H1 (cell line): ENCODE data around the gene MCF2L2. TPM values are rescaled to one million over a fixed set of nuclear protein-coding genes. Genes with fewer than 3 reads are reported as not detected.

Experiments used
- CTCF ChIA-PET: fragments of 300-600 bp; sonication (Branson Sonifier 250); formaldehyde crosslinking; loops from one replicate; lab custom pipeline; 2021; ENCODE audit not compliant: partially characterized antibody; lab: Charles Lee
- POLR2A ChIA-PET: fragments of 300-600 bp; sonication (Branson Sonifier 250); formaldehyde crosslinking; loops from one replicate; lab custom pipeline; 2021; ENCODE audit warnings: inconsistent platforms; ENCODE audit not compliant: partially characterized antibody; lab: Charles Lee
- DNase-seq, 2 experiments: peaks; one replicate each; pipeline versions ENCODE4 v3.0.0 to v3.0.0-alpha.2; 2010 to 2022; ENCODE audit warnings: low spot score in 2 of 2, low read depth in 1 of 2, mixed read lengths in 1 of 2
- FAIRE-seq: peaks from 2 replicates; lab custom pipeline; 2011; peaks lifted over from hg19 to GRCh38; lab: Jason Lieb, UNC
- H2AFZ ChIP-seq: 2 replicates; pipeline ENCODE4 v1.8.1; 2012; ENCODE audit warnings: low read length, inconsistent platforms
- H2AK5ac ChIP-seq: 2 replicates; pipeline ENCODE4 v1.6.1; 2013; ENCODE audit warnings: low read depth, low read length
- H2BK120ac ChIP-seq: replicated peaks from 2 replicates; pipeline ENCODE3; 2013; ENCODE audit warnings: low read depth, low read length, inconsistent platforms
- H2BK12ac ChIP-seq: 2 replicates; pipeline ENCODE4 v1.6.1; 2013; ENCODE audit warnings: low read depth, low read length
- H2BK15ac ChIP-seq: 2 replicates; pipeline ENCODE4 v1.6.1; 2013; ENCODE audit warnings: low read length
- H2BK20ac ChIP-seq: 2 replicates; pipeline ENCODE4 v1.6.1; 2013; ENCODE audit warnings: low read length
- H2BK5ac ChIP-seq: 2 replicates; pipeline ENCODE4 v1.6.1; 2013; ENCODE audit warnings: low read depth, low read length
- H3K14ac ChIP-seq: 2 replicates; pipeline ENCODE4 v1.6.1; 2013; ENCODE audit warnings: inconsistent platforms; ENCODE audit not compliant: insufficient read length
- H3K18ac ChIP-seq: 2 replicates; pipeline ENCODE4 v1.6.1; 2013; ENCODE audit warnings: low read length; ENCODE audit errors: extremely low read depth
- H3K23ac ChIP-seq: 2 replicates; pipeline ENCODE4 v1.6.1; 2013; ENCODE audit warnings: inconsistent platforms; ENCODE audit not compliant: insufficient read length
- H3K23me2 ChIP-seq: 2 replicates; pipeline ENCODE4 v1.6.1; 2013; ENCODE audit warnings: low read depth, low read length
- H3K27ac ChIP-seq: 2 replicates; pipeline ENCODE4 v1.6.1; 2011; ENCODE audit warnings: low read depth, low read length, inconsistent platforms
- H3K27me3 ChIP-seq, 4 experiments: replicated peaks in 1 of 4; 1 replicate in 1 of 4; 2 replicates in 3 of 4; pipeline versions ENCODE4 v1.6.1 to v1.8.1; 2011 to 2013; ENCODE audit warnings: low read length in 3 of 4, mild to moderate bottlenecking in 3 of 4, inconsistent platforms in 2 of 4, mixed read lengths in 2 of 4, moderate library complexity in 1 of 4; ENCODE audit not compliant: control insufficient read depth in 3 of 4, insufficient read depth in 3 of 4; ENCODE audit errors: extremely low read depth in 1 of 4
- H3K36me3 ChIP-seq, 4 experiments: 2 replicates each; pipeline versions ENCODE4 v1.6.1 to v1.8.1; 2011 to 2013; ENCODE audit warnings: mild to moderate bottlenecking in 4 of 4, low read length in 3 of 4, moderate library complexity in 2 of 4, control low read depth in 1 of 4, inconsistent platforms in 1 of 4; ENCODE audit not compliant: insufficient read depth in 4 of 4, control insufficient read depth in 2 of 4
- H3K4ac ChIP-seq: replicated peaks from 2 replicates; pipeline ENCODE3; 2013; ENCODE audit warnings: low read length, low read depth, mixed read lengths, inconsistent platforms; ENCODE audit not compliant: insufficient read length
- H3K4me1 ChIP-seq, 4 experiments: replicated peaks in 1 of 4; 1 replicate in 1 of 4; 2 replicates in 3 of 4; pipeline versions ENCODE4 v1.6.1 to v1.8.1; 2011 to 2013; ENCODE audit warnings: low read length in 3 of 4, inconsistent platforms in 2 of 4, mixed read lengths in 1 of 4; ENCODE audit not compliant: insufficient read depth in 4 of 4, control insufficient read depth in 3 of 4
- H3K4me2 ChIP-seq, 2 experiments: 2 replicates each; pipeline versions ENCODE4 v1.6.1 to v1.8.1; 2011 to 2013; ENCODE audit warnings: low read depth in 2 of 2, low read length in 2 of 2, control low read depth in 1 of 2, inconsistent platforms in 1 of 2, mild to moderate bottlenecking in 1 of 2; ENCODE audit not compliant: insufficient read depth in 1 of 2
- H3K4me3 ChIP-seq, 4 experiments: fragments of 200-600, 300-600 bp in 1 of 4; sonication (generic), shearing (Covaris generic), sonication (Bioruptor Twin) in 1 of 4; 2 replicates each; pipeline versions ENCODE4 v1.5.1 to v1.8.1; 2011 to 2016; ENCODE audit warnings: low read length in 4 of 4, low read depth in 3 of 4, control low read depth in 2 of 4, inconsistent platforms in 2 of 4, mild to moderate bottlenecking in 2 of 4, mixed read lengths in 1 of 4, moderate library complexity in 1 of 4; ENCODE audit not compliant: insufficient read depth in 2 of 4; ENCODE audit errors: extremely low read depth in 1 of 4
- H3K56ac ChIP-seq: replicated peaks from 2 replicates; pipeline ENCODE3; 2013; ENCODE audit warnings: low read depth, mild to moderate bottlenecking, mixed read lengths, low read length, inconsistent platforms; ENCODE audit not compliant: insufficient read length
- H3K79me1 ChIP-seq: 2 replicates; pipeline ENCODE4 v1.6.1; 2013; ENCODE audit warnings: low read depth, low read length, control low read depth
- H3K79me2 ChIP-seq, 2 experiments: 2 replicates each; pipeline versions ENCODE4 v1.6.1 to v1.8.1; 2012 to 2013; ENCODE audit warnings: low read length in 2 of 2, mild to moderate bottlenecking in 2 of 2, inconsistent platforms in 1 of 2; ENCODE audit not compliant: insufficient read depth in 2 of 2, control insufficient read depth in 1 of 2
- H3K9ac ChIP-seq, 4 experiments: replicated peaks in 1 of 4; 1 replicate in 1 of 4; 2 replicates in 3 of 4; pipeline versions ENCODE4 v1.6.1 to v1.8.1; 2011 to 2013; ENCODE audit warnings: low read depth in 3 of 4, low read length in 3 of 4, control low read depth in 2 of 4, mild to moderate bottlenecking in 2 of 4, moderate library complexity in 2 of 4, inconsistent platforms in 1 of 4; ENCODE audit errors: extremely low read depth in 1 of 4
- H3K9me3 ChIP-seq, 2 experiments: 2 replicates each; pipeline versions ENCODE4 v1.6.1 to v1.8.1; 2012 to 2013; ENCODE audit warnings: mild to moderate bottlenecking in 2 of 2, moderate library complexity in 2 of 2, control low read depth in 1 of 2, inconsistent platforms in 1 of 2, low read depth in 1 of 2, low read length in 1 of 2, mixed read lengths in 1 of 2; ENCODE audit not compliant: insufficient read depth in 2 of 2
- H4K20me1 ChIP-seq, 2 experiments: replicated peaks in 1 of 2; 2 replicates each; pipeline versions ENCODE3 to v1.8.1; 2011 to 2013; ENCODE audit warnings: inconsistent platforms in 2 of 2, low read length in 2 of 2, mild to moderate bottlenecking in 1 of 2; ENCODE audit not compliant: insufficient read depth in 2 of 2, control insufficient read depth in 1 of 2
- H4K5ac ChIP-seq: 2 replicates; pipeline ENCODE4 v1.6.1; 2013; ENCODE audit warnings: low read length, low read depth, mixed read lengths, inconsistent platforms; ENCODE audit not compliant: insufficient read length
- H4K8ac ChIP-seq: 2 replicates; pipeline ENCODE4 v1.8.0; 2013; ENCODE audit warnings: mild to moderate bottlenecking, moderate library complexity, low read length, inconsistent platforms; ENCODE audit not compliant: insufficient read depth; ENCODE audit errors: extremely low read depth
- H4K91ac ChIP-seq: replicated peaks from 2 replicates; pipeline ENCODE3; 2013; ENCODE audit warnings: low read length, mixed read lengths, inconsistent platforms; ENCODE audit not compliant: insufficient read length
- CBX5 ChIP-seq: fragments of 300-800, 300-1000 bp; sonication (generic); IDR thresholded peaks from 2 replicates; pipeline ENCODE4 v1.7.1; 2016; ENCODE audit warnings: antibody characterized with exemption, low read length, low read depth
- CHD2 ChIP-seq: IDR thresholded peaks from 2 replicates; pipeline ENCODE4 v1.6.1; 2012; ENCODE audit warnings: low read length, improper control_type of control experiment
- CTBP2 ChIP-seq: IDR thresholded peaks from 2 replicates; pipeline ENCODE4 v1.7.0; 2011; ENCODE audit warnings: borderline replicate concordance, mild to moderate bottlenecking, moderate library complexity, mixed read lengths, low read length; ENCODE audit not compliant: insufficient read depth, insufficient read length
- EP300 ChIP-seq, 2 experiments: IDR thresholded peaks; 1 replicate in 1 of 2; 2 replicates in 1 of 2; pipeline ENCODE4 v1.6.1; 2011 to 2012; ENCODE audit warnings: low read depth in 2 of 2, low read length in 2 of 2, mild to moderate bottlenecking in 2 of 2, borderline replicate concordance in 1 of 2, inconsistent platforms in 1 of 2, moderate library complexity in 1 of 2
- HDAC6 ChIP-seq: IDR thresholded peaks from one replicate; pipeline ENCODE4 v1.7.1; 2012; ENCODE audit warnings: low read depth, mild to moderate bottlenecking, inconsistent platforms, low read length, moderate library complexity
- JUND ChIP-seq: IDR thresholded peaks from 2 replicates; pipeline ENCODE4 v1.6.1; 2011; ENCODE audit warnings: mild to moderate bottlenecking, improper control_type of control experiment, low read length
- NRF1 ChIP-seq: IDR thresholded peaks from 2 replicates; pipeline ENCODE4 v1.6.1; 2011; ENCODE audit warnings: mild to moderate bottlenecking, low read depth, low read length, improper control_type of control experiment
- POLR2A ChIP-seq, 2 experiments: IDR thresholded peaks; 1 replicate in 1 of 2; 2 replicates in 1 of 2; pipeline ENCODE4 v1.6.1; 2011; ENCODE audit warnings: low read depth in 2 of 2, low read length in 2 of 2, mild to moderate bottlenecking in 2 of 2; ENCODE audit errors: control extremely low read depth in 1 of 2
- POU5F1 ChIP-seq: IDR thresholded peaks from 2 replicates; pipeline ENCODE4 v1.6.1; 2011; ENCODE audit warnings: low read depth, mild to moderate bottlenecking, low read length, moderate library complexity
- RBBP5 ChIP-seq: IDR thresholded peaks from 2 replicates; pipeline ENCODE4 v1.7.1; 2012; ENCODE audit warnings: low read depth, mild to moderate bottlenecking, inconsistent platforms, low read length, moderate library complexity, borderline replicate concordance
- RFX5 ChIP-seq: IDR thresholded peaks from 2 replicates; pipeline ENCODE4 v1.6.1; 2011; ENCODE audit warnings: low read depth, low read length, improper control_type of control experiment, borderline replicate concordance
- RXRA ChIP-seq: IDR thresholded peaks from 2 replicates; pipeline ENCODE4 v1.6.1; 2011; ENCODE audit warnings: low read depth, mild to moderate bottlenecking, low read length, moderate library complexity; ENCODE audit not compliant: insufficient read depth
- SIN3A ChIP-seq, 2 experiments: IDR thresholded peaks in 1 of 2; conservative IDR thresholded peaks in 1 of 2; 2 replicates each; pipeline ENCODE4 v1.6.1; 2011 to 2012; ENCODE audit warnings: low read length in 2 of 2, improper control_type of control experiment in 1 of 2, low read depth in 1 of 2, mild to moderate bottlenecking in 1 of 2
- WGBS, 2 experiments: shearing (Covaris generic) in 1 of 2; methylation state at CpG; one replicate each; pipeline versions ENCODE4 v1.1.6 to v1.1.7; 2013 to 2015; ENCODE audit warnings: low lambda C conversion rate in 2 of 2, mixed read lengths in 2 of 2, inconsistent platforms in 1 of 2, low coverage in 1 of 2, missing lambda C conversion rate in 1 of 2; ENCODE audit not compliant: insufficient replicate concordance in 2 of 2, insufficient coverage in 1 of 2, insufficient read length in 1 of 2; ENCODE audit errors: extremely low coverage in 1 of 2, missing lambda C conversion rate in 1 of 2; 5-methylcytosine and 5-hydroxymethylcytosine counted together
- polyA plus RNA-seq, 7 experiments: library from polyadenylated mRNA; depleted of rRNA in 3 of 7; stranded (reverse) in 5 of 7; unstranded in 2 of 7; fragments of >200 nt in 5 of 7; fragments of 200-250 nt in 2 of 7; gene quantifications; 1 replicate in 5 of 7; 2 replicates in 1 of 7; 4 replicates in 1 of 7; pipeline versions ENCODE4 v1.2.1 to v1.2.3, GENCODE V29; 2011 to 2013; ENCODE audit warnings: missing spikeins in 2 of 7, mixed read lengths in 2 of 7
- total RNA-seq: library from RNA; stranded (reverse); fragmentation: NEBNext Ultra II Directional; extraction: Animal tissue kit (Norgen Biotek cat#: 25700); gene quantifications from 2 replicates; pipeline ENCODE4 v1.2.1, GENCODE V29; 2021
- TF ChIP-seq, protein P1 (sequence below): IDR thresholded peaks from 2 replicates; pipeline ENCODE4 v1.6.1; 2011; ENCODE audit warnings: low read depth, mild to moderate bottlenecking, low read length; ENCODE audit not compliant: insufficient read depth

MCF2L2 gene
- total and polyA plus RNA-seq, 2 of the 8 experiments (the other 6 are each of a cell fraction or from before 2014, with no cell fraction given) = 4.1 to 13.7 TPM

DNA sequence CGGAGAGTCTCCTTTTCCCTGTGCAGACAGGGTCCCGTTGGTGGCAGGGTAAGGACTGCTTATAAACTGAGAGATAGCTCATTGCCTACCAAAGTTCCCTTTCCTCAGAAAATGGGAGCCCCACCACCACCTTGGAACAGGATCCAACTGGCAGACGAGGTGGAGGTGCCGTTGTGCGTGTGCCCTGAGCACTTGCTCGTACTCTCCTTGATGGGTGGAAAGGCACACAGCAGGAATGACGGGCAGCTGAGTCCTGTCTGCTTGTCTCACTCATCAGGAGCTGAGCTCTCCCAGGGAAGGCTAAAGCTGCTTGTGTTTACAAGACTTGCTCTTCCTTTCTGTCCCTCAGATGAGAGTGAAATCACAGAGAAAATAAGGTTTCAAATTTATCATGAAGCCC is 114.7 kb downstream of the MCF2L2 start:
- H4K8ac ChIP-seq = no peak overlapping the region; the same call in 1 of the 2 replicates
- peaks cover 0 to 2% (median 0%) of the 10 kb centered on the region in 4 experiments; a peak in 1 of 7 replicates for H3K4me1 ChIP-seq
- H3K4me3 ChIP-seq = no peak overlapping the region
- no peak overlapping the region for H3K27ac ChIP-seq
- H3K23ac ChIP-seq = no peak overlapping the region
- POLR2A ChIA-PET = no interaction called here
- H3K79me2 ChIP-seq = no peaks in the 10 kb centered on the region
- H3K27me3 ChIP-seq = no peaks in the 10 kb centered on the region
- no peak overlapping the region for H3K56ac ChIP-seq
- no peak overlapping the region for H4K91ac ChIP-seq
- no peaks in the 10 kb centered on the region for H3K23me2 ChIP-seq
- no peak overlapping the region for H2BK120ac ChIP-seq
- H2BK12ac ChIP-seq = no peak overlapping the region
- CTCF ChIA-PET = interaction anchor here (0.9 kb wide), 1 partner anchor 190 kb away, joined by 3 read pairs; no protein-coding TSS in a partner anchor
- H2BK20ac ChIP-seq = no peak overlapping the region
- FAIRE-seq (no peak), DNase-seq (no peak)
- H2BK5ac ChIP-seq = no peak overlapping the region
- no peaks in the 10 kb centered on the region for H3K79me1 ChIP-seq
- WGBS, 2 experiments = 95% methylated on average over 7 of the region's 7 CpGs; no CpG with 5 or more reads in 1 of the 2 experiments
- H3K18ac ChIP-seq = no peak overlapping the region
- H3K9me3 ChIP-seq = no peaks in the 10 kb centered on the region
- H3K14ac ChIP-seq = no peak overlapping the region
- H3K36me3 ChIP-seq = peaks cover 0 to 19% (median 3%) of the 10 kb centered on the region in 4 experiments; a peak in 4 of 8 replicates
- H4K5ac ChIP-seq = no peak overlapping the region
- H2AK5ac ChIP-seq = no peak overlapping the region
- no peak overlapping the region for H2BK15ac ChIP-seq
- no peak overlapping the region for H3K4ac ChIP-seq
- peak overlapping the region in 1 of 4 experiments; percentile 10; a peak in 1 of 7 replicates for H3K9ac ChIP-seq
- no peak overlapping the region for H2AFZ ChIP-seq
- no peaks in the 10 kb centered on the region for H4K20me1 ChIP-seq
- H3K4me2 ChIP-seq = no peak overlapping the region
- TF ChIP-seq RBBP5 = no peak
- no peak for TF ChIP-seq JUND
- TF ChIP-seq CBX5 = no peak
- TF ChIP-seq POU5F1 = no peak
- no peak for TF ChIP-seq HDAC6
- TF ChIP-seq RFX5 = no peak
- no peak for TF ChIP-seq CHD2
- TF ChIP-seq, protein P1, sequence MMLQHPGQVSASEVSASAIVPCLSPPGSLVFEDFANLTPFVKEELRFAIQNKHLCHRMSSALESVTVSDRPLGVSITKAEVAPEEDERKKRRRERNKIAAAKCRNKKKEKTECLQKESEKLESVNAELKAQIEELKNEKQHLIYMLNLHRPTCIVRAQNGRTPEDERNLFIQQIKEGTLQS = no peak
- TF ChIP-seq EP300 (IDR thresholded peaks at IDR 0.05; ENCODE audit: borderline replicate concordance in 1 of 2, low read depth in 2 of 2, low read length in 2 of 2) = no peak
- no peak for TF ChIP-seq NRF1
- no peak for TF ChIP-seq CTBP2
- no peak for TF ChIP-seq RXRA
- TF ChIP-seq SIN3A (conservative IDR thresholded peaks at IDR 0.05 in 1 of 2, IDR thresholded peaks at IDR 0.05 in 1 of 2; ENCODE audit: low read depth in 1 of 2, low read length in 2 of 2) = no peak
- no peak for TF ChIP-seq POLR2A (IDR thresholded peaks at IDR 0.05; ENCODE audit: control extremely low read depth in 1 of 2, low read depth in 2 of 2, low read length in 2 of 2)
